MG63 (cell line): ENCODE data around the gene TEP1. TPM values are rescaled to one million over a fixed set of nuclear protein-coding genes. Genes with fewer than 3 reads are reported as not detected.

Experiments
- DNase-seq: peaks from one replicate; pipeline ENCODE4 v3.0.0-alpha.2; 2020
- H3K27me3 ChIP-seq: fragments of 250-450 bp; sonication (Bioruptor Pico); 2 replicates; pipeline ENCODE4 v1.5.1; 2020; ENCODE audit warnings: mild to moderate bottlenecking, moderate library complexity
- H3K36me3 ChIP-seq: fragments of 250-450 bp; sonication (Bioruptor Pico); 2 replicates; pipeline ENCODE4 v1.5.1; 2020; ENCODE audit warnings: mild to moderate bottlenecking, moderate library complexity
- H3K4me3 ChIP-seq: fragments of 250-450 bp; sonication (Bioruptor Pico); 2 replicates; pipeline ENCODE4 v1.5.1; 2020; ENCODE audit warnings: mild to moderate bottlenecking, moderate library complexity
- H3K9me3 ChIP-seq: fragments of 250-450 bp; sonication (Bioruptor Pico); 2 replicates; pipeline ENCODE4 v1.5.1; 2020; ENCODE audit warnings: mild to moderate bottlenecking, moderate library complexity
- total RNA-seq: library from RNA; depleted of rRNA; stranded (reverse); fragments of >200 nt; shearing (Covaris generic); gene quantifications from 2 replicates; pipeline ENCODE4 v1.2.3, GENCODE V29; 2014; ENCODE audit warnings: low replicate concordance

TEP1 gene
- total RNA-seq, 1 experiment from 2014 or later = 8.8 TPM

- no peaks in the 10 kb centered on the region for H3K27me3 ChIP-seq
- DNase-seq = no peak
- H3K36me3 ChIP-seq = no peaks in the 10 kb centered on the region
- H3K9me3 ChIP-seq = no peaks in the 10 kb centered on the region
- H3K4me3 ChIP-seq = peak overlapping the region; percentile 95
Measured at GRCh38 chr14:20413744-20414082, 412 bp upstream of the TEP1 start.

GRCh38 chr14:20412411-20412810 lies 890 bp downstream of the TEP1 start:
- Histone ChIP-seq H3K9me3 (no peaks in the 10 kb centered on the region), H3K4me3 (peak overlapping the region; percentile 95), H3K27me3 (no peaks in the 10 kb centered on the region), H3K36me3 (no peaks in the 10 kb centered on the region)
- DNase-seq = no peak

GRCh38 chr14:20409226-20409625 lies 4.1 kb downstream of the TEP1 start:
- no peaks in the 10 kb centered on the region for H3K27me3 ChIP-seq
- H3K36me3 ChIP-seq = peaks cover 2% of the 10 kb centered on the region
- no peaks in the 10 kb centered on the region for H3K9me3 ChIP-seq
- no peak overlapping the region for H3K4me3 ChIP-seq
- DNase-seq = no peak

- Histone ChIP-seq H3K9me3 (no peaks in the 10 kb centered on the region), H3K27me3 (no peaks in the 10 kb centered on the region), H3K4me3 (no peak overlapping the region), H3K36me3 (peaks cover 4% of the 10 kb centered on the region)
- DNase-seq = no peak
Measured at GRCh38 chr14:20403521-20403920, 9.8 kb downstream of the TEP1 start.

GRCh38 chr14:20400965-20401593 lies 12.2 kb downstream of the TEP1 start:
- no peak for DNase-seq
- Histone ChIP-seq H3K4me3 (no peak overlapping the region), H3K9me3 (no peaks in the 10 kb centered on the region), H3K27me3 (no peaks in the 10 kb centered on the region), H3K36me3 (peaks cover 2% of the 10 kb centered on the region)

GRCh38 chr14:20400589-20400964 lies 12.7 kb downstream of the TEP1 start:
- no peak for DNase-seq
- Histone ChIP-seq H3K9me3 (no peaks in the 10 kb centered on the region), H3K27me3 (no peaks in the 10 kb centered on the region), H3K36me3 (peaks cover 2% of the 10 kb centered on the region), H3K4me3 (no peak overlapping the region)

GRCh38 chr14:20397511-20397910 lies 15.8 kb downstream of the TEP1 start:
- Histone ChIP-seq H3K4me3 (no peak overlapping the region), H3K36me3 (peaks cover 2% of the 10 kb centered on the region; the same call in 1 of the 2 replicates), H3K27me3 (no peaks in the 10 kb centered on the region), H3K9me3 (no peaks in the 10 kb centered on the region)
- DNase-seq = no peak

GRCh38 chr14:20391505-20391904 lies 21.8 kb downstream of the TEP1 start:
- no peaks in the 10 kb centered on the region for H3K9me3 ChIP-seq
- no peaks in the 10 kb centered on the region for H3K27me3 ChIP-seq
- no peak overlapping the region for H3K4me3 ChIP-seq
- no peak for DNase-seq
- peaks cover 2% of the 10 kb centered on the region; the same call in 1 of the 2 replicates for H3K36me3 ChIP-seq

- DNase-seq = no peak
- Histone ChIP-seq H3K4me3 (no peak overlapping the region), H3K27me3 (no peaks in the 10 kb centered on the region), H3K36me3 (peaks cover 2% of the 10 kb centered on the region; the same call in 1 of the 2 replicates), H3K9me3 (no peaks in the 10 kb centered on the region)
Measured at GRCh38 chr14:20388159-20388558, 25.1 kb downstream of the TEP1 start.

- Histone ChIP-seq H3K36me3 (peaks cover 2% of the 10 kb centered on the region; the same call in 1 of the 2 replicates), H3K9me3 (no peaks in the 10 kb centered on the region), H3K27me3 (no peaks in the 10 kb centered on the region), H3K4me3 (no peak overlapping the region)
- no peak for DNase-seq
Measured at GRCh38 chr14:20387576-20387975, 25.7 kb downstream of the TEP1 start.

GRCh38 chr14:20386276-20386855 lies 26.9 kb downstream of the TEP1 start:
- H3K36me3 ChIP-seq = no peaks in the 10 kb centered on the region
- DNase-seq = no peak
- H3K9me3 ChIP-seq = no peaks in the 10 kb centered on the region
- H3K4me3 ChIP-seq = no peak overlapping the region
- H3K27me3 ChIP-seq = no peaks in the 10 kb centered on the region

GRCh38 chr14:20384886-20385285 lies 28.4 kb downstream of the TEP1 start:
- Histone ChIP-seq H3K9me3 (no peaks in the 10 kb centered on the region), H3K36me3 (no peaks in the 10 kb centered on the region), H3K27me3 (no peaks in the 10 kb centered on the region), H3K4me3 (no peak overlapping the region)
- DNase-seq = no peak

GRCh38 chr14:20384321-20384720 lies 29.0 kb downstream of the TEP1 start:
- Histone ChIP-seq H3K36me3 (no peaks in the 10 kb centered on the region), H3K4me3 (no peak overlapping the region), H3K9me3 (no peaks in the 10 kb centered on the region), H3K27me3 (no peaks in the 10 kb centered on the region)
- no peak for DNase-seq

GRCh38 chr14:20383636-20384035 lies 29.7 kb downstream of the TEP1 start:
- Histone ChIP-seq H3K9me3 (no peaks in the 10 kb centered on the region), H3K27me3 (no peaks in the 10 kb centered on the region), H3K36me3 (no peaks in the 10 kb centered on the region), H3K4me3 (no peak overlapping the region)
- DNase-seq = no peak

- H3K36me3 ChIP-seq = no peaks in the 10 kb centered on the region
- no peak overlapping the region for H3K4me3 ChIP-seq
- no peak for DNase-seq
- no peaks in the 10 kb centered on the region for H3K27me3 ChIP-seq
- H3K9me3 ChIP-seq = no peaks in the 10 kb centered on the region
Measured at GRCh38 chr14:20383032-20383431, 30.3 kb downstream of the TEP1 start.

- Histone ChIP-seq H3K4me3 (no peak overlapping the region), H3K27me3 (no peaks in the 10 kb centered on the region), H3K9me3 (no peaks in the 10 kb centered on the region), H3K36me3 (no peaks in the 10 kb centered on the region)
- DNase-seq = no peak
Measured at GRCh38 chr14:20382526-20382925, 30.8 kb downstream of the TEP1 start.

GRCh38 chr14:20381341-20381740 lies 32.0 kb downstream of the TEP1 start:
- Histone ChIP-seq H3K27me3 (no peaks in the 10 kb centered on the region), H3K36me3 (no peaks in the 10 kb centered on the region), H3K4me3 (no peak overlapping the region), H3K9me3 (no peaks in the 10 kb centered on the region)
- no peak for DNase-seq

GRCh38 chr14:20380681-20381080 lies 32.6 kb downstream of the TEP1 start:
- H3K27me3 ChIP-seq = no peaks in the 10 kb centered on the region
- no peak for DNase-seq
- no peaks in the 10 kb centered on the region for H3K36me3 ChIP-seq
- no peaks in the 10 kb centered on the region for H3K9me3 ChIP-seq
- no peak overlapping the region for H3K4me3 ChIP-seq
